Fibroblast of skin of scalp (primary cell): ENCODE results near the gene DIPK1B. TPM values are rescaled to one million over a fixed set of nuclear protein-coding genes. Genes with fewer than 3 reads are reported as not detected.

ENCODE experiments used
- DNase-seq: peaks from one replicate; pipeline ENCODE4 v3.0.0-alpha.2; 2013
- polyA plus RNA-seq, 2 experiments: library from polyadenylated mRNA; unstranded; fragments of 120-200 nt; gene quantifications; one replicate each; pipeline ENCODE4 v1.2.1, GENCODE V29; 2013; ENCODE audit not compliant: insufficient read length in 2 of 2

DIPK1B gene
- polyA plus RNA-seq (2013, experiment 1 of 2; ENCODE audit: insufficient read length): 2.1 TPM
- polyA plus RNA-seq (2013, experiment 2 of 2; ENCODE audit: insufficient read length): 2.9 TPM

DNA sequence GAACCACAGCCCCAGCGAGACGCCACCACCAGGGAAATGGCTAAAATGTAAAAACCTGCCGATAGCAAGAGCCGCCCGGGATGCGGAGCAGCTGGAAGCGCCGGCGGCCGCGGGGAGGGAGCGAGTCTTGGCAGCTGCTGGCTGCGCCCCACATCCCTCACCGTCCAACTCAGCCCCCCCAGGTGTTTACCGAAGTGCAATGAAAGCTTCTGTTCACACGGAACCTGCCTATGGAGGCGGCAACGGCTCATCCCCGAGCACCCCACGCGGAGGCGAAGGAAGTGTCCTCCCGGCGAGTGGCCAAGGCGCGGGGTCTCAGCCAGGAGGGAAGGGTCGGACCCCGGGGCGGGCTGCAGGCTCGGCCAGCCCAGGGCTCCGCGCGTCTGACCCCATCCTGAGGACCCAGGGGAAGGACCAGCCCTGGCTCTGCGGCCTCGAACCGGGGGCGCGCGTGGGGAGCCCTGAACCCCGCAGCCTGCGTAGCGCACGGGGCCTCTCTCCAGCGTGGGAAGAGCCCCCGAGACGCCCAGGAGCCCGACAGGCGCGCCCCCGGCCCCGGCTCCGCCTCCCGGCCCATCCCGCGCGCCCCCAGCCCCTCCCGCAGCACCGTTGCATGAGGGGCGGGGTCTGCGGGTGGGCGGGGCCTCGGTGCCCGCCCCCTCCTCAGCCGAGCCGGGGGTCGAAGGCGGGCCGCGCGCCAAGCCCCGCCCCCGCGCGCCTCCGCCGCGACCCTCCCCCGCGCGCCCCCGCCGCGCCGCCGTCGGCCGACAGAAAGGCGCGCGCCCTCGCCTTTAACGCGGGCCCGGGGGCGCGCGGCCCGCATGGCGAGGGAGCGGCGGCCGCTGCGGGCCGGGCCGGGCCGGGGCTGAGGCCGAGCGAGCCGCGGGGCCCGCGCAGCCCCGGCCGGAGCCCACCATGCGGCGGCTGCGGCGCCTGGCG is at the start of gene DIPK1B:
TSS of gene DIPK1B (plus strand) at position 822 of the 939 bp plus-strand sequence. CDS start at position 916, 94 bp downstream.
- DNase-seq: no peak

DNA sequence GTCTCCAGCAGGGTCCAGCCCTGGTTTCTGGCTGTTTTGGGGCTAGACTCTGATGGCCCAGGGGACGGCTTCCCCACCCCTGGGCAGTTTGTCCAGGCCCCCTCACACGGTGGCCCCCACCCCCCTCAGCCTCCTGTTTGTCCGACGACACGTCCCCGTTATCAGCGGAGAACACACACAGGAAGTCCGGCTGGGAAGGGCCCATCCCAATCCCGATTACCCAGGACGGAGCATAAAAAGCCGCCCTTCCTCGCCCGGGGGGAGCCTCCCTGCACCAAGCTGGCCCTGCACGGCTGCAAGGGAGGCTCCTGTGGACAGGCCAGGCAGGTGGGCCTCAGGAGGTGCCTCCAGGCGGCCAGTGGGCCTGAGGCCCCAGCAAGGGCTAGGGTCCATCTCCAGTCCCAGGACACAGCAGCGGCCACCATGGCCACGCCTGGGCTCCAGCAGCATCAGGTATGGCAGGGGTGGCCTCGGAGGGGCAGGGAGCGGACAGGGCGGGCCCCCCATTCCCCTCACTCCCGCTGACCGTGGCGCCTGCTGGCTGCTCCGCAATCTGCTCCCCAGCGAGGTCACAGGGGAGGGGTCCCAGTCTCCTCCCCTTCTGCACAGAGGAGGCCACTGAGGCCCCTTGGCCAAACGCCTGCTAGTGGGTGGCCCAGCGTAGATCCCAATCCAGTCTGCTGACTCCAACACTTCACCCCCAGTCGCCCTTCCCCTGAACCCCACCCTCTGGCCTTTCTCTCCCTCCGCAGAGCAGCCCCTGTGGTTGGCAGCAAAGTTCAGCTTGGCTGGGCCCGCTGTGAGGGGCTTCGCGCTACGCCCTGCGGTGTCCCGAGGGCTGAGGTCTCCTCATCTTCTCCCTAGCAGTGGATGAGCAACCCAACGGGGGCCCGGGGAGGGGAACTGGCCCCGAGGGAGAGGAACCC is 49.5 kb upstream of the DIPK1B start, which contains the start of gene EGFL7:
TSS of gene EGFL7 (plus strand) at position 261 of the 926 bp plus-strand sequence. CDS start 5,367 bp downstream, outside the sequence.
- DNase-seq: no peak

DNA sequence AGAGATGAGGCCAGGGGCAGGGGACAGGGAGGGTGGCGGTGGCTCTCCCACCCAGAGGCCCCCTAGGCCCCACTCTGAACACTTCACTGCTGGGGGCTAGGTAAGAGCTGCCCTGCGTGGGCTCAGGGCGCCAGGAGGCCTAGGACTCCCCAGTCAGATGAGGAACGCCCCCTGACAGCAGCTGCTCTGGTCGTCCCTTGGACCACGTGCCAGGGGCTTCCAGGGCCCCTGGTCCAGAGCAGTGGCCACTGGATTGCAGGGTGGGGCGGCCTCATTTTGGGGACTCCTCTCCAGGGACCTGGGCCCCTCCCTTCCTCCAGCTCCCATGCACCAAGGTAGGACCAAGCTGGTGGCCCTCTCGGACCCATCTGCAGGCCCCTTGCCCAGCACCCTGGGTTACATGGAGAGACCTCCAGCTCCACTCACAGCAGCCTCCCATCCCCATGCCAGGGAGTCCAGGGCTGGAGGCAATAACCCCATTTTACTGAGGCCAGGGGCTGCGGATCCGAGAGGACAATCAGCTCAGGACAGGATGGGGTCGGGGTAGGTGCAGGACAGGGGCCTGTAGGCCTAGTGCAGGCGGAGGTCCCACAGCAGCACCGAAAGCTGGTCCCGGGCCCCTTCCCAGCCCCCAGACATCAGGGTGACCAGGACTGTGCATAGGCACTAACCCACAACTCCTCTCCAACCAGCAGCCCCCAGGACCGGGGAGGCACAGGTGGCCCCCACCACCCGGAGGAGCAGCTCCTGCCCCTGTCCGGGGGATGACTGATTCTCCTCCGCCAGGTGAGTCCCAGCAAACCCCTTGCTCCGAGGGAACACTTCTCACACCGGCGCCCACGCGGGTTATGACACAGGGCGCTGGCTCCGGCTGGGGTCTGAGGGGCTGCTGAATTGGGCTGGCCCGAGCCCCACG is 48.1 kb upstream of the DIPK1B start:
- DNase-seq: no peak

DNA sequence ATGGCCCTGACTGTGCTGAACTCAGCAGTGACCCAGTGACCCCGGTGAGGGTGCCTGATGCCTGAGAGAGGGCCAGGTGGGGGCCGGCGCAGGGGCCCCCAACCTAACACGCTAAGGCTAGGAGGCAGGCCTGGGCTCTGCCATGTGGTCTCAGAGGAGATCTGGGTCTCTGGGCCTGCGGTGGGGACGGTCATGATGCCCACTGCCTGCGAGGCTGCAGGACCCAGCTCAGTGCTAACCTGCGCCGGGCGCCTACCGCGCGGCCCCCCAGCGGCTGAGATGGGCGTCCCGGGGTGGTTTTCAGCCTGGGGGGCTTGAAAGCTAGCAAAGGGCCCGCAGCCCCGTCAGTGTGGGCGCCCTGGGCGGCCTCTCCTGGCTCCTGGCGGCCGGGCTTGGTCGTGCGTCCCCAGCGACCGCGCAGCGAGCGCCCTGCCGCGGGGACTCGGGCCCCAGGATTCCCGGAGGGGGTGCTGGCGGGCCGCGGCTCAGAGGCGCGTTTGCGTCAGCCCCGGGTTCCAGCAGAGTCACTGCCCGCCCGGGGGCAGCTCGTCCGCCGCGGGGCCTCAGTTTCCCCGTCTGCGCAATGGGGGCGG is 47.2 kb upstream of the DIPK1B start:
- DNase-seq: peak; percentile 23

DNA sequence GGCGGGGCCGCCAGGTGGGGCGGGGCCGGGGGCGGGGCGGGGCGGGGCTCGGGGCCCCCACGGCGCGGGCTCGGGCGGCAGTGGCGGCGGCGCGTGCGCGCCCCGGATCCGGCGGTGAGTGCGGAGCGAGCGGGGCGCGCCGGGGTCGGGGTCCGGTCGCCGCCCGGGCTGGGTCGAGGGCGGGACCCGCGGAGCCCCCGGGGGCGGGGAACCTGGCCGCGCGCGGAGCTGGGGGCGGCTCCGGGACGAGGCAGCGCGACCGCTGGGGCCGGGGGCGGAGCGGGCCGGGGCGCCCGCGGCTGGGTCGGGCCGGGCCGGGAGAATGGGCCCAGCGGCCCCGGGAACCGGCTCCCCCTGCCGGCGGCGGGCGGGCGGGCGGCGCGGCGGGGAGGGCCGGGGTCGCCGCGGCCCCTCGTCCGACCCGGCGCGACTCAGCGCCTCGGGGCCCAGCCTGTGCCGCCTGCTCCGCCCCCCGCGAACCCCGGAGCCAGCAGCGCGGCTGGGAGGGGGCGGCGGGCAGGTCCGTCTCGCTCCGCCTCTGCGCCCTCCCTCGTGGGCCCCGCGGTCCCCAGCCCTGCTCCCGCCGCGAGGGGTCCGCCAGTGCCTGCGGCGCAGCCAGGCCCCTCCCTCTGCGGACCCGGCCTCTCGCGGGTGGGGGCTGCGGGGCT is 46.5 kb upstream of the DIPK1B start:
- no peak for DNase-seq

DNA sequence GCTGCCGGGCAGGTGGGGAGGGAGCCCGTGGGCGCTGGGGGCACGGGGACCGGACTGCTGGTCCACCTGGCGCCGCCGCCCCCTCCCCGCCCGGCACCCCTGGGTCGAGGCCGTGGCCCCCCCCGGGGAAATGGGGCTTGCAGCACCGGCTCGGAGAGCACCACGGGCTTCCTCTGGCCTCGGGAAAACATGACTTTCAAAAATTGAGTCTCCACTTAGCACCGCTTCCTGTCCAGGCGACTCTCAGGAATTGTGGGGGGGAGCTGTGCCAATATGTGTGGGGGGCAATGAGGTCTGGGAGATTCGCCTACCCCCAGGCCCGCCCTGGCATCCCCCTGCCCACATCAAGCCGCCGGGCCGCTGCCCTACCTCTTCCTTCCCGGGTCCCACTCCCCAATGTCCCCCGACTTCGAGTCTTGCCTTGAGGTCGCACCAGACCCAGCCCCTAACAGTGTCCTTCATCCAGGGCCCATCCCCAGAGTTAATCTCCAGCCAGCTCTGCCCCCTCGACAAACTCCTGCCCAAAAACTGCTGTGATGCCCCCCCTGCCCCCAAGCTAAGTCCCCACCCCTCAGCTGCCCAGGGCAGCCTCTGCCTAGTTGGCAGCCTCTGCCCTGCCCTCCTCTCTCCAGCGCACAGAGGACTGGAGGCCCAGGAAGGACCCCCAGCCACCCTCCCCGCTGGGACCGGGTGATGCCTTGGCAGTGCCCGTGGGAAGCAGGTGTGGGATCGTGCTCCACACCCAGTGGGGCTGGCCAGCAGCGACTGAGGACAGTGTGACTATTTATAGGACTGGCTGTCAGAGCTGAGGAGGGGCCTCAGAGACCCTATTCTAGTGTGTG is 45.8 kb upstream of the DIPK1B start:
- no peak for DNase-seq

DNA sequence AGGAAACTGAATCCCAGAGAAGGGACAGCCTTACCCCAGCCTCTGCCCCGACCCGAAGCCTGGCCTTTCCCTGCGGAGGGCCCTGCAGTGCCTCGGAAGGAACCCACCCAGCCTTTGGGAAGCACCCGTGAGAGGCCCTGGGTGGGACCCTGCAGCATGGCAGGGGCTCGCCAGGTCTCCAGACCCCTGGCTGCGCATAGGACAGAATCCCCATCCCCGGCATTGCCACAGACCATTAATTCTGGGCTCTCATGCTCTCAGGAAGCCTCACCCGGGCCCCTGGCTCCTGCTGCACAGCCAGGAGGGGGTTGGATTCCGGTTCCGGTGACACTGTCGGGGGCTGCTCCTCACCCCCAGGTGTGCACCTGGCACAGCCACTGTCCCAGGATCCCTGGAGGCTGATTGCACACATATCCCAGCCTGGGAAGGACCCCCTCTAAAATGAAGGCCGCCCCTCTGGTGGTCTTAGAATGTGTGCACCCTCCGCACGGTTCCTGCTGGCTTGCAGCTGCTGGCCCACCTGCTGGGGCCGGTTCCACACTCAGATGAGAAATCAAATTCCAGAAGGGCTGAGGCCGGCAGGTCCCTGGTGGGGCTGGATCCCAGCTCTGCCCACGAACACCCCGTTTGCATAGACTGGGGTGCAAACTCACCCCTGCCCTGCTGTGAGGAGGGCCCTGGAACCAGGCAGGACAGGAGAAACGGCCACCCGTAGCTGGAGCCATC is 45.0 kb upstream of the DIPK1B start:
- DNase-seq: no peak

DNA sequence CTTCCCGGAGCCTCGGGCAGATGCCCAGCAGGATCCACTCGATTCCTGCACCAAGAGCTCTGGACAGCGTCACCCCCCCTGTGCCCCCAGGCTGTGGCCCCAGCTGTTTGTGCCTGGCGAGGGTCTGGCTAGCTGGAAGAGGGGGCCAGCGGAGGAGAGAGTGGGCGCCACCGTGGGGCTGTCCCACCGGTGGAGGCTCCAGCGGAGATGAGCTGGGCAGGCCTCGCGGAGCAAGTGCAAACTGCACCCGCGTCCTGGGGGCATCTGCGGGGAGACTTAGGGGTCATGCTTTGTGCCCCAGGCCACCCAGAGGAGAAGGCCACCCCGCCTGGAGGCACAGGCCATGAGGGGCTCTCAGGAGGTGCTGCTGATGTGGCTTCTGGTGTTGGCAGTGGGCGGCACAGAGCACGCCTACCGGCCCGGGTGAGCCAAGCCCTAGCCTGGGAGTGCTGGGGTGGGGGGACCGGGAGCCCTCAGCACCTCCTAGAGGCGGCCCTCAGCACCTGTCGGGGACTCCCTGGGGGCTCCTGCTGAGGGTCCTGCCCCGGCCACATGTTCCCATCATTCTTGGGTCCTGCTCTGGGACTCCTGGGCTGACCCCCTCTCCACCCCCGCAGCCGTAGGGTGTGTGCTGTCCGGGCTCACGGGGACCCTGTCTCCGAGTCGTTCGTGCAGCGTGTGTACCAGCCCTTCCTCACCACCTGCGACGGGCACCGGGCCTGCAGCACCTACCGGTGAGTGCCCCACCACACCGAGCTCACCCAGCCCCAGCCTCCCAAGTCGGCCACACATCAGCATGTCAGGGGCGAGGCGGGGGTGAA is 44.2 kb upstream of the DIPK1B start:
- DNase-seq: no peak

DNA sequence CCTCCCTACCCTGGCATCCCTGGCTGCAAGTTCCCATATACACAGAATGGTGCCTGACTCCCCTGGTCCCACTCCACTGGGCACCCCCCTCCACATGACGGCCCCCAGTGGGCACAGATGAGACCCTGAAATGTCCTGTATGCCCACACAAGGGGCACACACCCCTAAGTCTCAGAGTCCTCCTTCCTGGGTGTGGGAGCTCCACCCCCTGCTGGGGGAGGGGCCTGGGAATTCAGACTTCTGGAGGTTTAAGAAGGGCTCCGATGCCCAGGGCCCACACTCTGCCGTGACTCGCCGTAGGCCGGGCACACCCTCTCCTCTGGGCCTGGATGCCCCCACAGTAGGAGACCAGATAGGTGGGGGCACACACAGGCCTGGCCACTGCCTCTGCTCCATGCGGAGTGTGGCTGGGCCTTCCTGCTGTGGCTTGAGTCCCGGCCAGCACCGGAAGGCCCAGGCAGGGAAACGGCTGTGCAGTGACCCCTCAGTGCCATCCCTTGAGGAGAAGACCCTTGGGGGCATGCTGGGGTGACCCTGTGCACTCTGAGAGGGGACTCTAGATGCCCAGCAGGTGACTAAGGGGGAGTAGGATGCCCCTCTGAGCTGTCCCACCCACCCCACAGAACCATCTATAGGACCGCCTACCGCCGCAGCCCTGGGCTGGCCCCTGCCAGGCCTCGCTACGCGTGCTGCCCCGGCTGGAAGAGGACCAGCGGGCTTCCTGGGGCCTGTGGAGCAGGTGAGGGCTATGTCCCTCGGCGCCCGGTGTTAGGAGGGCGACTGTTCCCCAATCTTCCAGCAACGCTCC is 43.2 kb upstream of the DIPK1B start:
- no peak for DNase-seq

DNA sequence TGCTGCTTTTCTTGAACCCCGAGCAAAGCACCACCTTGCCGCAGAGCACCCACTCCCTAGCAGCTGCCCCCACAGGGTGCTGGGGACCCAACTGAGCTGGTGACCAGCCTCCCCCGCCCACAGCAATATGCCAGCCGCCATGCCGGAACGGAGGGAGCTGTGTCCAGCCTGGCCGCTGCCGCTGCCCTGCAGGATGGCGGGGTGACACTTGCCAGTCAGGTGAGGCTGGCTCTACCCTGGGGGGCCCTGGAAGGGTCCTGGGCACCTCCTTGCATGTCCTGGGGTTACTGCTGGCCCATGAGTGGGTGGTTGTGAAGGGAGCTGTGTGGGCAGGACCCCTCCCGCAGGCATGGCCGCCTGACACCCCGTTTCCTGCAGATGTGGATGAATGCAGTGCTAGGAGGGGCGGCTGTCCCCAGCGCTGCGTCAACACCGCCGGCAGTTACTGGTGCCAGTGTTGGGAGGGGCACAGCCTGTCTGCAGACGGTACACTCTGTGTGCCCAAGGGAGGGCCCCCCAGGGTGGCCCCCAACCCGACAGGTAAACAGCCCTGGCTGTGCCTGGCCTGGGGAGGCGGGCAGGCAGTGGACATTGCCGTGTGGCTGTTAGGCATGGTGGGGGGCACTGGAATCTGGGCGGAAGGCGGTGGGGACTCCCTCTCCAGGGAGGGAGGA is 42.4 kb upstream of the DIPK1B start:
- DNase-seq: no peak

DNA sequence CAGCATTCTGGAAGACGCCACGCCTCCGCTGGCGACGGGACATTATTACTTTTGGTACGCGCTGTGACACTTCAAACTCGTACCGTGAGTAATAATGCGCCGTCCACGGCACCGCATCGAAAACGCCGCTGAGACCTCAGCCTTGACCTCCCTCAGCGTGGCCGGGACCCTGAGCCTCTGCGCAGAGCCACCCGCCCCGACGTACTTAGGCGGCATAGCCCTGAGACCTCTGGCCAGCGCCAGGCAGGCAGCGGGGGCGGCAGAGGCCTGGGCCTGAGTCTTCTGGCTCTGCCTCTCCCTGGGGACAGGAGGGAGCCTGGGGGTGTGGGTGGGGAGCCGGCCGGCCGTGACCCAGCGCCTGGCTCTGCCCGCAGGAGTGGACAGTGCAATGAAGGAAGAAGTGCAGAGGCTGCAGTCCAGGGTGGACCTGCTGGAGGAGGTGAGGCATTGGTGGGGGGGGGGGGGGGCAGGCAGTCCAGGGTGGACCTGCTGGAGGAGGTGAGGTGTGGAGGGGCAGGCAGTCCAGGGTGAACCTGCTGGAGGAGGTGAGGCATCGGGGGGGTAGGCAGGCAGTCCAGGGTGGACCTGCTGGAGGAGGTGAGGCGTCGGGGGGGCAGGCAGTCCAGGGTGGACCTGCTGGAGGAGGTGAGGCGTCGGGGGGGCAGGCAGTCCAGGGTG is 41.7 kb upstream of the DIPK1B start:
- no peak for DNase-seq

DNA sequence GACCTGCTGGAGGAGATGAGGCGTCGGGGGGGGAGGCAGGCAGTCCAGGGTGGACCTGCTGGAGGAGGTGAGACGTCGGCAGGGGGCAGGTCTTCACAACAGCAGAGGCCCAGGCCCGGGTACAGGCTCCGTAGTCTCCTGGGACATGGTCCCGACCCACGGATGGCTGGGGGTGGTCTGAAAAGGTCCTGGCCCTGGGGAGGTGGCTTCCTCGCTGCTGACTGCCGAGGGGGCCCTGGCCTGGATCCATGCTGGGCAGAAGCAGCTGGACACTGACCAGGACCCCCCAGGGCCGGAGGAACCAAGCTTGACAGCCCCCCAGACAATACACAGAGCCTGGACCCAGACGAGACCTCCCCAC is 41.1 kb upstream of the DIPK1B start:
- no peak for DNase-seq

DNA sequence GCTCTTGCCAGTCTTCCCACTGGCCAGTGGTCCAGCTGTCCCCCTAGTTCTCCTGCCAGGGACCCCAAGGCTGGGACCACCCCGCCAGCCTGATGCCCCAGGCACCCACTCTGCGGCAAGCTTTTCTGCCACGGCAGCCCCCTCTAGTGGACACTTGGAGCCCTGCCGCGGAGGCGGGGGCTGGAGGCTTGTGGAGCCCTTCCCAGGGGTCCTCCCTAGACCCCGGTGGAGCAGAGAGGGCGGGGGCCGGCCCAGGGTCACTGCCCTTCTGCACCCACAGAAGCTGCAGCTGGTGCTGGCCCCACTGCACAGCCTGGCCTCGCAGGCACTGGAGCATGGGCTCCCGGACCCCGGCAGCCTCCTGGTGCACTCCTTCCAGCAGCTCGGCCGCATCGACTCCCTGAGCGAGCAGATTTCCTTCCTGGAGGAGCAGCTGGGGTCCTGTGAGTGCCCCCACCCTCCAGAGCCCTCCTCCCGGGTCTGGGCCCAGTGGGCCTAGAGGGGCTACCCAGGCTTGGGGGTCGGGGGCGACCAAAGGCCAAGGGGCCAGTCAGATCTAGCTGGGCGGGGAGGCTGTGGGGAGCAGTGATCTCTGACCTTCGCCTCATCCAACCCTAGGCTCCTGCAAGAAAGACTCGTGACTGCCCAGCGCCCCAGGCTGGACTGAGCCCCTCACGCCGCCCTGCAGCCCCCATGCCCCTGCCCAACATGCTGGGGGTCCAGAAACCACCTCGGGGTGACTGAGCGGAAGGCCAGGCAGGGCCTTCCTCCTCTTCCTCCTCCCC is 40.5 kb upstream of the DIPK1B start:
- no peak for DNase-seq

DNA sequence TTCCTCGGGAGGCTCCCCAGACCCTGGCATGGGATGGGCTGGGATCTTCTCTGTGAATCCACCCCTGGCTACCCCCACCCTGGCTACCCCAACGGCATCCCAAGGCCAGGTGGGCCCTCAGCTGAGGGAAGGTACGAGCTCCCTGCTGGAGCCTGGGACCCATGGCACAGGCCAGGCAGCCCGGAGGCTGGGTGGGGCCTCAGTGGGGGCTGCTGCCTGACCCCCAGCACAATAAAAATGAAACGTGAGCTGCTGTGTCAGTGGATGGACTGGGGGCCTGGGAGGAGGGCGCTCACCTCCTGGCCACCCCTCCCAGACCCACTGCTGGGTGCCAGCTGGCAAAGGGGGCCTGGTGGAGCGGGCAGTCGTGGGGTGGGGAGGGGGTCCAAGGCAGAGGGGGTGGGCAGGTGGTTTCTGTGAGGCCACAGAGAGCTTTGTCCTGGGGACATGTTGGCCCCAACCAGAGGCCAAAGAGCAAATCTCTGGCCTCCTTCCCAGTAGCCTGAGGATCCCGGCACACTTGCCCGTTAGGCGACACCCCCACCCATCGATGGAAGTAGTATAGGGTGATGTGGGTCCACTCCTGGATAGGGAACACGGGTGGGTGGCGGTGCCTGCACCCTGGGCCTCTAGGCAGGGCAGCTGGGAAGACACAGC is 39.8 kb upstream of the DIPK1B start:
- DNase-seq: no peak
